Stimulated activated CD8-positive, alpha-beta memory T cell treated with anti-CD3 and anti-CD28 coated beads, Interleukin-4, amount 100 ng/mL, for 48 hours (primary cell): ENCODE results near the gene HOXD1.

Experiments used
- DNase-seq: peaks from one replicate; pipeline ENCODE4 v3.0.0-alpha.2; 2020

The HOXD1 gene

GRCh38 chr2:176187899-176188773, at the start of gene HOXD1:
Gene HOXD1 (plus strand): TSS chr2:176188668. CDS start chr2:176188802, 134 bp downstream.
- DNase-seq = no peak

- no peak for DNase-seq
Measured at GRCh38 chr2:176138923-176139660, 49.4 kb upstream of the HOXD1 start.

DNA sequence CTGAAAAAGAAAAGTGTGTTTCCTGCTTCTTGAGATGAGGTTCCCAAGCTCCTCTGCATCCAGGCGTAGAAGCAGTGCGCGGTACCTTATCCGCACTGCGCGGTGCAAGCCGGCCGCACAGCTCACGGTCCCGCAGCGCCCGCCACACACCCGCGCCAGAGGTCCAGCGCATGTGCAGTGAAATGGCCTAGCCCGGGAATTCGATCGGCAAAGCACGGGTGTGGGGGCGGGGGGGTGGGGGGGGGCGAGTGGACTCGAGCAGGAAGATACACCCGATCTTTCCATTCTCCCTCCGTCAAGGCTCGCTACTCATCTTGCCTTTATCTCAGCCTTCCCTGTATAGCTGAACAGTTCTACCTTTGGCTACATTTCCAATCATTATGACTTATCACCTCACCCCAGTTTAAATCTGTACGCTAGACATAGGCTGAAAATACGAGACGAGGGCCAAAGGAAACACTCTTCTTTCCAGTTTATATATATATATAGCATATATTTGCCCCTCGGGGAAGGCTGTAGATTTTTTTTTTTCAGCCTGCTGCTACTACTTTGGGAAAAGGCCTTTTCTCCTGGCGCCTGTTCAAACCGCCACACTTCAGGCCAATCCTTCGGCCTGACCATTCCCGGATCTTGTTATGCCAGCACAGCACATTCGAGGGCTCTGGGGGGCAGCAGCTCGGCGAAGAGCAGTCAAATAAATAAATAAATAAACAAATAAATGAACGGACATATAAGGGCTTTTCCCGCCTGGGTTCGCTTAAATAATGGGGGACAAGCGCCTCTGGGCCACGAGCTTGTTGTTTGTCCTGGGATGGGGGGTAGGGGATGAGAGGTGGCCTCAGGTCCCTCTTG, 48.6 kb upstream of the HOXD1 start:
- DNase-seq = no peak

DNA sequence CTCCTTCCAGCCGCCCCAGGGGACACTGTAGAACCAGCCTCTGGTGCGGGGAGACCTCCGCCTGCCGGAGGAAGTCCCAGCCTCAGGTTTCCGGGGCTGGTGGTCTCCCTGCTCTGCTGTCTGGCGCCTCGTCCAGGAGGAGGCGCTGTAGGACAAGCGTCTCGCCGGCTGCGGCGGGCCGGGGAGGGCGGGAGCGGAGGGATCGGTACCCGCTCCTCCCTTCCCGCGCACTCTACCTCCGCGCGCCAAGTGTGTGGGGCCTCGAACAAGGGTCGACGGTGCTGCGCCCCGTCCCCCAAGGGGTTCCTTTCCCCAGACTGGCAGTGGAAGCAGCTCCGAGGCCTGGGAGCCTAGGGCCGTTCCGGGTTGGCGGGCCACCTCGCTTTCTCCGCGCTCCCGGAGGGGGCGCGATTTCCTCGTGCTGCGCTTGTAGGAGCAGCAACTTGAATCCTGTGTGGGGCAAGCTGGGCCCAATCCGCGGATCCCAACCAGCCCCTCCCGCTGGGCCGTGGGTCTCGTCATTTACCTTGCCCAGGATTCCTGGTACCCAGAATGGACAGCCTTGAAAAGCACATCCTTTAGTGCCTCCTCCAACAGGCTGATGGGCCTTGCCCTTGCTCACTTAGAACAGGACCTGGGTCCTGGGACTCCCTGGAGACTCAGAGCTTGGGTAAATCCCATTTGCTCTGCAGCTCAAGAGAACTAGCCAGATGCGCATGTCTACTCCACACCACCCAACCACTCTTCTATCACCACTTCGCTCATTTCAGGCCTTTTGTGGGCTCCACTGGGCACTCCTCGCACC, 47.8 kb upstream of the HOXD1 start:
- peak; percentile 82 for DNase-seq

GRCh38 chr2:176142281-176142680, 46.2 kb upstream of the HOXD1 start:
- no peak for DNase-seq

GRCh38 chr2:176145085-176145969, 43.1 kb upstream of the HOXD1 start:
- no peak for DNase-seq

- no peak for DNase-seq
Measured at GRCh38 chr2:176146101-176146500, 42.4 kb upstream of the HOXD1 start.

DNA sequence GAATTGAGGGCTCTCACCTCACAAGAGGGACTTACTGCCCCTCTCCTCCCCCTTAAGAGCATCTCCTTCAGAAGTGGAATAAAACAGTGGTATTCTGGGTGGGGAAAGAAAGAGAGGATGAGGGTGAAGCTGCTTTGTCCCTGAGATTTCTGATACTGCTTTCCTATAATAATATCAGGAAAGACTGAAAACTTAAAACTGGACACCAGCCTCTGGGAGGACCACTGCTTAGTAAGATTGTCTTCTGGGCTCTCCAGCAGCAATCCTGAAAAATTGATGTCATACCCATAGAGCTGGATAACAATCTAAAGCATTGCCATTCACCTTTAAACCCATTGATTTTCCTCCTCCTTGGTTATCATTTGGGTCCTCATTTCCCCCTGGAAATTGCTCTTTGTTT, 41.8 kb upstream of the HOXD1 start:
- DNase-seq = no peak

GRCh38 chr2:176147210-176147799, 41.2 kb upstream of the HOXD1 start:
- DNase-seq = no peak

- no peak for DNase-seq
Measured at GRCh38 chr2:176147800-176148496, 40.5 kb upstream of the HOXD1 start.

DNA sequence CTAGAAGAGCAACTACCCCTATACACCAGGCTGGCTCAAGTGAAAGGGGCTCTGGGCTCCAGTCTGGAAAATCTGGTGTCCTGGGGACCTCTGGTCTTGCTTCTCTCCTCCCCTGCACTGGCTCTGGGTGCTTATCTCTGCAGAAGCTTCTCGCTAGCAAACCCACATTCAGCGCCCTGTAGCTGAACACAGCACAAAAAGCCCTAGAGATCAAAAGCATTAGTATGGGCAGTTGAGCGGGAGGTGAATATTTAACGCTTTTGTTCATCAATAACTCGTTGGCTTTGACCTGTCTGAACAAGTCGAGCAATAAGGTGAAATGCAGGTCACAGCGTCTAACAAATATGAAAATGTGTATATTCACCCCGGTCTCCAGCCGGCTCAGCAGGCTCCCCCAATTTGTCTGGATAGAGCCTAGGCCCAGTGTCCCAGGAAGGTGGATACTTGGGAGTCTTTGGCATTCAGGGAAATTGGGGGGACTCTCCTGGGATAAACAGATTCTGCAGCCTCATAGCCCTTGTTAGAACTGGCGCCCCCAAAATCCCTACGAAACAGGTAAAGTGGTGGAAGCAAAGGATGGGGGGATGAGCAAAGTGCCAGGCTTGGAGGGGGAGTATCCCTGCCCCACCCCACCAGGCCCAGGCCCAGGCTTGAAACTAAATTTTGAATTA, 39.6 kb upstream of the HOXD1 start:
- DNase-seq = no peak

DNA sequence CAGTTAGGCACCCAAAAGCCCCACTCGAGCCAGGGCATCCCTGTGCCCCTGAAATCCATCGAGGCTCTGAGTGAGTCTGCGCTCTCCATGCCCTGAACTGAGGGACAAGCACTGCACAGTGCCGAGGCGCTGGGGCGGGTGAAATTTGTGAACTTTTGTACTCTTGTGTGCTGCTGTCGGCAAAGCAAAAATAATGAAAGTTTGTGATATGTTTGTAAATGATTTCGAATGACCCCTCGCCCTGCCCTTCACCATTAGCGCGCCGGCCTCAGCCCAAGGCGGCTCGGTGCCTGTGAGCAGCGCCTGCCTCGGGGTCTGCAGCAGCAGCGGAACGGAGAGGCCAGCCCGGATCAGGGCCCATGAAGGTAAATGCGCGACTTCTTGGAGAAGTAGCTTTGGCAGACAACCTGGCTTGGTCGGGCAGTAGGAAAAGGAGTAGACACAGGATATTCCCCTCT, 39.0 kb upstream of the HOXD1 start:
- DNase-seq = no peak

- no peak for DNase-seq
Measured at GRCh38 chr2:176149939-176150583, 38.4 kb upstream of the HOXD1 start.

DNA sequence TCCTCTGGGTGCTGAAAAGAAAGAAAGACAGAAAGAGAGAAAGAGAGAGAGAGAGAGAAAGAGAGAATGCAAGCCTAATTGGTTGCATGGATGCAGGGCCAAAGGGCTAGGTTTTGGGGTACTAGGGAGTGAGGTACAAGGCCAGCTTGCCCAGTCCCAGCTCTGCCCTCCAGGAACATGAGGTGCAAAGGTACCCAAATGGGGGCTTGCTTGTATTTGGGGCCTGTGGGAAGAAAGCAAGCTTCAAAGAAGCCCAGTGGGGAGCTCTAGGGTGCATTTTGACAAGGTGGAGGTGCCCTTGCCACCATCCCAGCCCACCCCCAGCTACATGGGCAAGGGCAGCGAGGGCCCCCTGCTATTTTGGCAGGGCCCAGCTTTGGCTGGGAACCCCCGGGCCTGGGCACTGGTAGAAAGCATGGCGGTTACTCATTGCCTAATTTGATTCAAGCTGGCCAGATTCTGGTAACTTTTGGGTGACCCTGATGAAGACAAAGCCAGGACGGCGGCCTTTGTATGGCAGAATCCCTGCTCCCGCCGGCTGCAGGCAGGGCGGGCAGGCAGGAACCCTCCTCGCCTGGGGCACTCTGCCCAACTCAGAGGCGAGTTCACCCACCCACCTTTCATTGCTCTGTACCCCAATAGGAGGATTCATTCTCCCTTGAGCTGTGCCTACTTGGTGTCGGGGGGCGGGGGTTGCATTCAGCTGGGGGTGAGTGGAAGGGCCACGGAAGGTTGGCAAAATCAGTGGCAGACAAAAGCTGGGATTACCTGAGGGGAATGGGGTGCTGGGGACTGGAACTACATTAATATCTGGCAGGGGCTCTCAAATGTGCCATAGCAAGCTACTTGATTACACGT, 37.7 kb upstream of the HOXD1 start:
- no peak for DNase-seq

- no peak for DNase-seq
Measured at GRCh38 chr2:176151442-176152287, 36.8 kb upstream of the HOXD1 start, which contains the start of gene HOXD4. Gene HOXD4 (plus strand): TSS chr2:176151550. CDS start chr2:176151634, 84 bp downstream.

DNA sequence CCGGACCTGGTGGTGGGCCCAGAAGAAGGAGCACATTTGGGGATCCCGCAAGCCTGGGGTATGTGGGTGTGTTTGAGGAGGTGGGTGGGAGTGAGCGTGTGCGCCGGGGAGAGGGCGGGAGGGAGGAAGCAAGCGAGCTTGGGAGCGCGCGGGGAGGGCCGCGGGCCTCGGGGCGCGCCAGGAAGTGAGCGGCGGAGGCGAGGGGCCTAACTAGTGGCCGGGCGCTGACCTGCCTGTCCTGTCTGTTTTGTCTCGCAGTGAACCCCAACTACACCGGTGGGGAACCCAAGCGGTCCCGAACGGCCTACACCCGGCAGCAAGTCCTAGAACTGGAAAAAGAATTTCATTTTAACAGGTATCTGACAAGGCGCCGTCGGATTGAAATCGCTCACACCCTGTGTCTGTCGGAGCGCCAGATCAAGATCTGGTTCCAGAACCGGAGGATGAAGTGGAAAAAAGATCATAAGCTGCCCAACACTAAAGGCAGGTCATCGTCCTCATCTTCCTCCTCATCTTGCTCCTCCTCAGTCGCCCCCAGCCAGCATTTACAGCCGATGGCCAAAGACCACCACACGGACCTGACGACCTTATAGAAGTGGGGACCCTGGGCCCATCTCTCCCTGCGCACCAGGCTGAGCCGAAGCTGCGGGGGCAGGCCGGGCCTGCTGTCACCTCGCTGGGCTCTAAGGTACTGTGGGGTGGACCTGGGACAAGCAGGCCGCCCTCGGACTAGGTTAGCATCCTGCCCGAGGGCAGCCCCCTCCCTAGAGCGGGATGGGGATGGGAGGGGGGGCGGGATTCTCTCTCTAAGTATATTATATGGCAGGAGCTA, 35.9 kb upstream of the HOXD1 start:
- DNase-seq = no peak
